NT2/D1 (cell line): ENCODE measurements around the gene POU3F3.

Source experiments
- SUZ12 ChIP-seq: IDR thresholded peaks from 2 replicates; pipeline ENCODE4 v1.6.1; 2011; ENCODE audit not compliant: insufficient read length, insufficient read depth; ENCODE audit errors: extremely low read depth
- YY1 ChIP-seq: IDR thresholded peaks from 2 replicates; pipeline ENCODE4 v1.6.1; 2011; ENCODE audit not compliant: insufficient read length, insufficient read depth
- ZNF274 ChIP-seq: IDR thresholded peaks from 2 replicates; pipeline ENCODE4 v1.6.1; 2011; ENCODE audit warnings: mild to moderate bottlenecking, low read depth, low read length

DNA sequence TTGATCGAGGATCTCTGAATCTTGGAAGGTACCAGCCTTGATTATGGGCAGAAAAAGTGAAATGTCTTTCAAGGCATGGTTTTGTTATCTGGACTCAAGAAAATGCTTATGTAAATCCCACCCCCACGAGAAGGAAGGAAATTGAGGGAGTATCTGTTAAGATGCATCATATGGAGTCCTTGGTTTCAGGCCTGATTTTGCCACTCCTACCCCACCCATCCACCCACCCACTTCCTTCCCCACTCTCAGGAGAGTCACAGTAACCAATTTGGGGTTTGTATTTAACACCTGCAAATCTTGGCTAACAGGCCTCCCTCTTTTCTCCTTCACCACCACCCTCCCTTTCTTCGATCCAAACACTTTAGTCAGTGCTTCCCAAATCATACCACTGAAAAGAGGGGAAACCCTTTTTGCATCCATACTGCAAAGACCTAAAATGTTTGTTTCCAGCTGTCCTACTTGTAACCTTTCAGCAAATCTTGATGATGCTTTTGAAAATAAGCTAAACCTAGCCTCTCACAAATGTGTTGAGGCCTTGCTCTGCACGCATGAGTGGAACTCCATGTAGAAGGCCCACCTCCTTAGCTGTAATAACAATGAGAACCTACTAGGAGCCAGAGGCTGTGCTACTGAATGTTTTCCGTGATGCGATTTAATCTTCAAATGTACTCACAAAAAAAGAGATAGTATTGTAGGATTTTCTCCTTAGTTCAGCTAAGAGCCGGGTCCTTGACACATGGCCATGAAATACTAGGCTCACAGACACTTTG is 34.8 kb downstream of the POU3F3 start:
- TF ChIP-seq YY1 (no peak), SUZ12 (no peak), ZNF274 (no peak)
